H1 (cell line): ENCODE results near the gene RMND1. TPM values are rescaled to one million over a fixed set of nuclear protein-coding genes. Genes with fewer than 3 reads are reported as not detected.
A peak's percentile ranks its signal among the peaks of the same experiment; 100 is the strongest.

Experiments
- CTCF ChIA-PET: fragments of 300-600 bp; sonication (Branson Sonifier 250); formaldehyde crosslinking; loops from one replicate; lab custom pipeline; 2021; ENCODE audit not compliant: partially characterized antibody; lab: Charles Lee
- POLR2A ChIA-PET: fragments of 300-600 bp; sonication (Branson Sonifier 250); formaldehyde crosslinking; loops from one replicate; lab custom pipeline; 2021; ENCODE audit warnings: inconsistent platforms; ENCODE audit not compliant: partially characterized antibody; lab: Charles Lee
- DNase-seq, 2 experiments: peaks; one replicate each; pipeline versions ENCODE4 v3.0.0 to v3.0.0-alpha.2; 2010 to 2022; ENCODE audit warnings: low spot score in 2 of 2, low read depth in 1 of 2, mixed read lengths in 1 of 2
- FAIRE-seq: peaks from 2 replicates; lab custom pipeline; 2011; peaks lifted over from hg19 to GRCh38; lab: Jason Lieb, UNC
- H2AFZ ChIP-seq: 2 replicates; pipeline ENCODE4 v1.8.1; 2012; ENCODE audit warnings: low read length, inconsistent platforms
- H2AK5ac ChIP-seq: 2 replicates; pipeline ENCODE4 v1.6.1; 2013; ENCODE audit warnings: low read depth, low read length
- H2BK120ac ChIP-seq: replicated peaks from 2 replicates; pipeline ENCODE3; 2013; ENCODE audit warnings: low read depth, low read length, inconsistent platforms
- H2BK12ac ChIP-seq: 2 replicates; pipeline ENCODE4 v1.6.1; 2013; ENCODE audit warnings: low read depth, low read length
- H2BK15ac ChIP-seq: 2 replicates; pipeline ENCODE4 v1.6.1; 2013; ENCODE audit warnings: low read length
- H2BK20ac ChIP-seq: 2 replicates; pipeline ENCODE4 v1.6.1; 2013; ENCODE audit warnings: low read length
- H2BK5ac ChIP-seq: 2 replicates; pipeline ENCODE4 v1.6.1; 2013; ENCODE audit warnings: low read depth, low read length
- H3K14ac ChIP-seq: 2 replicates; pipeline ENCODE4 v1.6.1; 2013; ENCODE audit warnings: inconsistent platforms; ENCODE audit not compliant: insufficient read length
- H3K18ac ChIP-seq: 2 replicates; pipeline ENCODE4 v1.6.1; 2013; ENCODE audit warnings: low read length; ENCODE audit errors: extremely low read depth
- H3K23ac ChIP-seq: 2 replicates; pipeline ENCODE4 v1.6.1; 2013; ENCODE audit warnings: inconsistent platforms; ENCODE audit not compliant: insufficient read length
- H3K23me2 ChIP-seq: 2 replicates; pipeline ENCODE4 v1.6.1; 2013; ENCODE audit warnings: low read depth, low read length
- H3K27ac ChIP-seq: 2 replicates; pipeline ENCODE4 v1.6.1; 2011; ENCODE audit warnings: low read depth, low read length, inconsistent platforms
- H3K27me3 ChIP-seq, 4 experiments: replicated peaks in 1 of 4; 1 replicate in 1 of 4; 2 replicates in 3 of 4; pipeline versions ENCODE4 v1.6.1 to v1.8.1; 2011 to 2013; ENCODE audit warnings: low read length in 3 of 4, mild to moderate bottlenecking in 3 of 4, inconsistent platforms in 2 of 4, mixed read lengths in 2 of 4, moderate library complexity in 1 of 4; ENCODE audit not compliant: control insufficient read depth in 3 of 4, insufficient read depth in 3 of 4; ENCODE audit errors: extremely low read depth in 1 of 4
- H3K36me3 ChIP-seq, 4 experiments: 2 replicates each; pipeline versions ENCODE4 v1.6.1 to v1.8.1; 2011 to 2013; ENCODE audit warnings: mild to moderate bottlenecking in 4 of 4, low read length in 3 of 4, moderate library complexity in 2 of 4, control low read depth in 1 of 4, inconsistent platforms in 1 of 4; ENCODE audit not compliant: insufficient read depth in 4 of 4, control insufficient read depth in 2 of 4
- H3K4ac ChIP-seq: replicated peaks from 2 replicates; pipeline ENCODE3; 2013; ENCODE audit warnings: low read length, low read depth, mixed read lengths, inconsistent platforms; ENCODE audit not compliant: insufficient read length
- H3K4me1 ChIP-seq, 4 experiments: replicated peaks in 1 of 4; 1 replicate in 1 of 4; 2 replicates in 3 of 4; pipeline versions ENCODE4 v1.6.1 to v1.8.1; 2011 to 2013; ENCODE audit warnings: low read length in 3 of 4, inconsistent platforms in 2 of 4, mixed read lengths in 1 of 4; ENCODE audit not compliant: insufficient read depth in 4 of 4, control insufficient read depth in 3 of 4
- H3K4me2 ChIP-seq, 2 experiments: 2 replicates each; pipeline versions ENCODE4 v1.6.1 to v1.8.1; 2011 to 2013; ENCODE audit warnings: low read depth in 2 of 2, low read length in 2 of 2, control low read depth in 1 of 2, inconsistent platforms in 1 of 2, mild to moderate bottlenecking in 1 of 2; ENCODE audit not compliant: insufficient read depth in 1 of 2
- H3K4me3 ChIP-seq, 4 experiments: fragments of 200-600, 300-600 bp in 1 of 4; sonication (generic), shearing (Covaris generic), sonication (Bioruptor Twin) in 1 of 4; 2 replicates each; pipeline versions ENCODE4 v1.5.1 to v1.8.1; 2011 to 2016; ENCODE audit warnings: low read length in 4 of 4, low read depth in 3 of 4, control low read depth in 2 of 4, inconsistent platforms in 2 of 4, mild to moderate bottlenecking in 2 of 4, mixed read lengths in 1 of 4, moderate library complexity in 1 of 4; ENCODE audit not compliant: insufficient read depth in 2 of 4; ENCODE audit errors: extremely low read depth in 1 of 4
- H3K56ac ChIP-seq: replicated peaks from 2 replicates; pipeline ENCODE3; 2013; ENCODE audit warnings: low read depth, mild to moderate bottlenecking, mixed read lengths, low read length, inconsistent platforms; ENCODE audit not compliant: insufficient read length
- H3K79me1 ChIP-seq: 2 replicates; pipeline ENCODE4 v1.6.1; 2013; ENCODE audit warnings: low read depth, low read length, control low read depth
- H3K79me2 ChIP-seq, 2 experiments: 2 replicates each; pipeline versions ENCODE4 v1.6.1 to v1.8.1; 2012 to 2013; ENCODE audit warnings: low read length in 2 of 2, mild to moderate bottlenecking in 2 of 2, inconsistent platforms in 1 of 2; ENCODE audit not compliant: insufficient read depth in 2 of 2, control insufficient read depth in 1 of 2
- H3K9ac ChIP-seq, 4 experiments: replicated peaks in 1 of 4; 1 replicate in 1 of 4; 2 replicates in 3 of 4; pipeline versions ENCODE4 v1.6.1 to v1.8.1; 2011 to 2013; ENCODE audit warnings: low read depth in 3 of 4, low read length in 3 of 4, control low read depth in 2 of 4, mild to moderate bottlenecking in 2 of 4, moderate library complexity in 2 of 4, inconsistent platforms in 1 of 4; ENCODE audit errors: extremely low read depth in 1 of 4
- H3K9me3 ChIP-seq, 2 experiments: 2 replicates each; pipeline versions ENCODE4 v1.6.1 to v1.8.1; 2012 to 2013; ENCODE audit warnings: mild to moderate bottlenecking in 2 of 2, moderate library complexity in 2 of 2, control low read depth in 1 of 2, inconsistent platforms in 1 of 2, low read depth in 1 of 2, low read length in 1 of 2, mixed read lengths in 1 of 2; ENCODE audit not compliant: insufficient read depth in 2 of 2
- H4K20me1 ChIP-seq, 2 experiments: replicated peaks in 1 of 2; 2 replicates each; pipeline versions ENCODE3 to v1.8.1; 2011 to 2013; ENCODE audit warnings: inconsistent platforms in 2 of 2, low read length in 2 of 2, mild to moderate bottlenecking in 1 of 2; ENCODE audit not compliant: insufficient read depth in 2 of 2, control insufficient read depth in 1 of 2
- H4K5ac ChIP-seq: 2 replicates; pipeline ENCODE4 v1.6.1; 2013; ENCODE audit warnings: low read length, low read depth, mixed read lengths, inconsistent platforms; ENCODE audit not compliant: insufficient read length
- H4K8ac ChIP-seq: 2 replicates; pipeline ENCODE4 v1.8.0; 2013; ENCODE audit warnings: mild to moderate bottlenecking, moderate library complexity, low read length, inconsistent platforms; ENCODE audit not compliant: insufficient read depth; ENCODE audit errors: extremely low read depth
- H4K91ac ChIP-seq: replicated peaks from 2 replicates; pipeline ENCODE3; 2013; ENCODE audit warnings: low read length, mixed read lengths, inconsistent platforms; ENCODE audit not compliant: insufficient read length
- JUND ChIP-seq: IDR thresholded peaks from 2 replicates; pipeline ENCODE4 v1.6.1; 2011; ENCODE audit warnings: mild to moderate bottlenecking, improper control_type of control experiment, low read length
- WGBS, 2 experiments: shearing (Covaris generic) in 1 of 2; methylation state at CpG; one replicate each; pipeline versions ENCODE4 v1.1.6 to v1.1.7; 2013 to 2015; ENCODE audit warnings: low lambda C conversion rate in 2 of 2, mixed read lengths in 2 of 2, inconsistent platforms in 1 of 2, low coverage in 1 of 2, missing lambda C conversion rate in 1 of 2; ENCODE audit not compliant: insufficient replicate concordance in 2 of 2, insufficient coverage in 1 of 2, insufficient read length in 1 of 2; ENCODE audit errors: extremely low coverage in 1 of 2, missing lambda C conversion rate in 1 of 2; 5-methylcytosine and 5-hydroxymethylcytosine counted together
- polyA plus RNA-seq, 7 experiments: library from polyadenylated mRNA; depleted of rRNA in 3 of 7; stranded (reverse) in 5 of 7; unstranded in 2 of 7; fragments of >200 nt in 5 of 7; fragments of 200-250 nt in 2 of 7; gene quantifications; 1 replicate in 5 of 7; 2 replicates in 1 of 7; 4 replicates in 1 of 7; pipeline versions ENCODE4 v1.2.1 to v1.2.3, GENCODE V29; 2011 to 2013; ENCODE audit warnings: missing spikeins in 2 of 7, mixed read lengths in 2 of 7
- total RNA-seq: library from RNA; stranded (reverse); fragmentation: NEBNext Ultra II Directional; extraction: Animal tissue kit (Norgen Biotek cat#: 25700); gene quantifications from 2 replicates; pipeline ENCODE4 v1.2.1, GENCODE V29; 2021

RMND1 gene
- total and polyA plus RNA-seq, 2 of the 8 experiments (the other 6 are each of a cell fraction or from before 2014, with no cell fraction given): 7.3 to 21.9 TPM

DNA sequence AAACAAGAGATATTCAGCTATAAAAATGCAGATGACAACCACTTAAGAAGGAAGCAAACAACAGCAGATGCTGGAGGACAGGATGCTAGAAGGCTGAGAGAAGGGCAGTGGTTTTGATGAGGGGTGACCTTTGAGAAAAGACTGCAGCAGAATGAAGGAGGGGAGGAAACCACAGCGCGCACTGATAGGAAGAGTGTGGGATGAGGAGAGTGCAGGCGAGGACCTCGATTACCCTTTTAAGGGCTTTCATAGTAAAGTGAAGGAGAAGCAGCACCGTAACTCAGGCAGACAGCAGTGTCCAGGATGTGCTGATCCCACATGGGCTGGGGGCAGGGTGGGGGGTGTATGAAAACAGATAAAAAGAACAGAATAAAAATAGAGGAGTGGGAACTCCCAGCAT, 79.8 kb downstream of the RMND1 start:
- Histone ChIP-seq H4K5ac (no peak overlapping the region), H3K36me3 (peaks cover 0 to 16% (median 0%) of the 10 kb centered on the region in 4 experiments; a peak in 4 of 8 replicates), H4K8ac (no peak overlapping the region), H3K4me1 (peaks cover 0 to 9% (median 4%) of the 10 kb centered on the region in 4 experiments; a peak in 3 of 7 replicates), H3K23ac (no peak overlapping the region), H3K4me2 (no peak overlapping the region), H3K9me3 (no peaks in the 10 kb centered on the region), H3K4ac (no peak overlapping the region), H4K91ac (no peak overlapping the region), H3K79me2 (peaks cover 0 to 37% of the 10 kb centered on the region in 2 experiments; a peak in 2 of 4 replicates), H3K9ac (no peak overlapping the region), H3K4me3 (no peak overlapping the region), H2BK12ac (no peak overlapping the region), H4K20me1 (peaks cover 0 to 3% of the 10 kb centered on the region in 2 experiments)
- WGBS, 2 experiments: 90% methylated on average over 5 of the region's 5 CpGs; no CpG with 5 or more reads in 1 of the 2 experiments
- no peak for FAIRE-seq
- CTCF ChIA-PET: interaction anchor here (1.2 to 1.3 kb wide), 2 partner anchors 42 to 358 kb away, joined by 3 to 6 read pairs; no protein-coding TSS in a partner anchor
- peak in 1 of 2 experiments; percentile 30 for DNase-seq
- TF ChIP-seq JUND: no peak
- TF ChIP-seq, all 59 proteins: peak for 0
- Histone ChIP-seq H2BK15ac (no peak overlapping the region), H3K27ac (no peak overlapping the region), H3K56ac (no peak overlapping the region), H3K14ac (no peak overlapping the region), H3K27me3 (no peaks in the 10 kb centered on the region), H2AK5ac (no peak overlapping the region), H3K18ac (no peak overlapping the region), H3K23me2 (no peaks in the 10 kb centered on the region), H2BK120ac (no peak overlapping the region), H2BK5ac (no peak overlapping the region), H2BK20ac (no peak overlapping the region), H2AFZ (no peak overlapping the region), H3K79me1 (peaks cover 6% of the 10 kb centered on the region; the same call in 1 of the 2 replicates)
- POLR2A ChIA-PET: no interaction called here
